ENCODE data around the gene C12orf57. TPM values are rescaled to one million over a fixed set of nuclear protein-coding genes. Genes with fewer than 3 reads are reported as not detected.

C12orf57 gene
- total and polyA plus RNA-seq, 9 of the 15 experiments (the other 6 are each of a cell fraction or from before 2014, with no cell fraction given) = 26.7 to 191 (median 107) TPM

- POLR2A ChIA-PET = interaction anchor here (0.6 kb wide), 2 partner anchors 9 to 34 kb away, joined by 3 read pairs; no protein-coding TSS in a partner anchor
- FAIRE-seq = peak; percentile 83
- Histone ChIP-seq H2AFZ (ENCODE audit: low read depth, low read length) (peak overlapping the region; percentile 70), H3K36me3 (ENCODE audit: control insufficient read depth, insufficient read depth, low read length) (no peaks in the 10 kb centered on the region), H3K27me3 (ENCODE audit: control insufficient read depth in 2 of 2, insufficient read depth in 2 of 2, low read length in 2 of 2) (no peaks in the 10 kb centered on the region), H3K4me1 (replicated peaks in 1 of 2; ENCODE audit: control insufficient read depth in 2 of 2, insufficient read depth in 2 of 2, low read length in 2 of 2) (peaks cover 5 to 23% of the 10 kb centered on the region in 2 experiments), H3K9me1 (ENCODE audit: control insufficient read depth, insufficient read depth, low read length) (no peaks in the 10 kb centered on the region), H3K4me3 (no peak overlapping the region), H3K9me3 (replicated peaks; ENCODE audit: control insufficient read depth, insufficient read depth, low read depth, low read length) (no peaks in the 10 kb centered on the region; the same call in 1 of the 2 replicates), H4K20me1 (replicated peaks; ENCODE audit: control insufficient read depth, insufficient read depth, low read length) (no peaks in the 10 kb centered on the region), H3K4me2 (ENCODE audit: insufficient read depth, low read length) (peak overlapping the region; percentile 55), H3K9ac (ENCODE audit: insufficient read depth in 1 of 2, low read depth in 2 of 2, low read length in 2 of 2) (no peak overlapping the region), H3K79me2 (ENCODE audit: control insufficient read depth, insufficient read depth, low read length) (no peaks in the 10 kb centered on the region), H3K27ac (ENCODE audit: extremely low read depth, low read depth, low read length) (no peak overlapping the region)
- in situ Hi-C loops (cut with MboI) (no loop called here), intact Hi-C loops (cut with micrococcal nuclease) (no loop called here)
- WGBS (ENCODE audit: insufficient coverage, low coverage, missing lambda C conversion rate) = 26% methylated on average over 10 of the region's 10 CpGs
- peak in 1 of 4 experiments; percentile 75 for DNase-seq (ENCODE audit: extremely low read depth in 1 of 4, low spot score in 3 of 4)
- no TSS peak for BruUV-seq (replicated peaks)
- CTCF ChIA-PET (ENCODE audit: low intra/inter-chr PET ratio) = no interaction called here
- ATAC-seq = peak; percentile 59
- TF ChIP-seq FOXJ2 (tag; IDR thresholded peaks at IDR 0.05) (peak; percentile 92), REST (IDR thresholded peaks at IDR 0.05; ENCODE audit: borderline replicate concordance) (peak; percentile 57), REST (CRISPR knock-in tag; IDR thresholded peaks at IDR 0.05; ENCODE audit: low read depth) (no peak), SPI1 (IDR thresholded peaks at IDR 0.05; ENCODE audit: borderline replicate concordance, low read depth, low read length) (peak; percentile 33; the same call in 1 of the 2 replicates), CSDE1 (IDR thresholded peaks at IDR 0.05) (peak in 1 of 2 experiments; percentile 55; a peak in 1 of 4 replicates), E4F1 (CRISPR knock-in tag; IDR thresholded peaks at IDR 0.05; ENCODE audit: borderline replicate concordance) (peak; percentile 81; the same call in 1 of the 2 replicates), PKNOX1 (IDR thresholded peaks at IDR 0.05) (peak; percentile 49), MXI1 (IDR thresholded peaks at IDR 0.05; ENCODE audit: low read depth, low read length) (peak; percentile 78), RFX1 (IDR thresholded peaks at IDR 0.05) (peak; percentile 94), MTA2 (IDR thresholded peaks at IDR 0.05; ENCODE audit: low read depth) (no peak), BMI1 (IDR thresholded peaks at IDR 0.05; ENCODE audit: low read length) (peak; percentile 82)
Observed at GRCh38 chr12:6899837-6900519, 43.8 kb upstream of the C12orf57 start.
